SK-N-SH (cell line): ENCODE measurements around the gene RAI14. TPM values are rescaled to one million over a fixed set of nuclear protein-coding genes. Genes with fewer than 3 reads are reported as not detected.

Experiments
- CTCF ChIA-PET: fragments of 300-600, 350-600 bp; formaldehyde crosslinking; extraction: SDS; loops from one replicate; lab custom pipeline; 2021; lab: Yijun Ruan, JAX
- POLR2A ChIA-PET: fragments of 350-600 bp; sonication (Branson Sonifier 250); formaldehyde crosslinking; extraction: SDS; loops from one replicate; lab custom pipeline; 2020; ENCODE audit warnings: antibody characterized with exemption, inconsistent platforms; lab: Yijun Ruan, JAX
- DNase-seq: peaks from one replicate; pipeline ENCODE4 v3.0.0; 2012
- H2AFZ ChIP-seq: fragments of 200-600 bp; sonication (generic); 2 replicates; pipeline ENCODE4 v1.8.1; 2016; ENCODE audit warnings: antibody characterized with exemption, mild to moderate bottlenecking, low read depth
- H3F3A ChIP-seq: fragments of 200-600 bp; sonication (generic); replicated peaks from 2 replicates; pipeline ENCODE3; 2016; ENCODE audit warnings: antibody characterized with exemption, mild to moderate bottlenecking; ENCODE audit not compliant: insufficient read depth
- H3K27ac ChIP-seq, 2 experiments: fragments of 200-500 bp in 1 of 2; fragments of 200-600 bp in 1 of 2; sonication (Bioruptor generic) in 1 of 2; sonication (generic), shearing (Covaris generic) in 1 of 2; 2 replicates each; pipeline versions ENCODE4 v1.5.1 to v1.6.1; 2014 to 2016; ENCODE audit warnings: low read depth in 2 of 2, inconsistent platforms in 1 of 2, low read length in 1 of 2, mild to moderate bottlenecking in 1 of 2, mixed read lengths in 1 of 2
- H3K27me3 ChIP-seq: fragments of 200-600 bp; sonication (generic), shearing (Covaris generic); 2 replicates; pipeline ENCODE4 v1.6.1; 2016; ENCODE audit warnings: mixed run types; ENCODE audit not compliant: insufficient read depth
- H3K36me3 ChIP-seq, 2 experiments: fragments of 200-500 bp in 1 of 2; fragments of 200-600 bp in 1 of 2; sonication (Bioruptor generic) in 1 of 2; sonication (generic) in 1 of 2; replicated peaks in 1 of 2; 2 replicates each; pipeline versions ENCODE3 to v1.5.1; 2014 to 2016; ENCODE audit warnings: low read length in 1 of 2, mild to moderate bottlenecking in 1 of 2; ENCODE audit not compliant: insufficient read depth in 2 of 2, control insufficient read depth in 1 of 2
- H3K4me1 ChIP-seq, 2 experiments: fragments of 200-500 bp in 1 of 2; fragments of 200-600 bp in 1 of 2; sonication (Bioruptor generic) in 1 of 2; sonication (generic), shearing (Covaris generic) in 1 of 2; 2 replicates each; pipeline versions ENCODE4 v1.5.1 to v1.6.1; 2014 to 2016; ENCODE audit warnings: low read depth in 1 of 2, low read length in 1 of 2, mixed run types in 1 of 2; ENCODE audit not compliant: insufficient read depth in 2 of 2, control insufficient read depth in 1 of 2
- H3K4me2 ChIP-seq: fragments of 200-600 bp; sonication (generic), shearing (Covaris generic); 2 replicates; pipeline ENCODE4 v1.6.1; 2017; ENCODE audit warnings: mixed run types
- H3K4me3 ChIP-seq, 2 experiments: fragments of 200-500 bp in 1 of 2; fragments of 200-600 bp in 1 of 2; sonication (Bioruptor generic) in 1 of 2; sonication (generic), shearing (Covaris generic) in 1 of 2; 2 replicates each; pipeline versions ENCODE4 v1.5.1 to v1.8.1; 2014 to 2016; ENCODE audit warnings: low read depth in 2 of 2, inconsistent platforms in 1 of 2, low read length in 1 of 2, mild to moderate bottlenecking in 1 of 2, mixed read lengths in 1 of 2, moderate library complexity in 1 of 2
- H3K79me2 ChIP-seq: fragments of 200-600 bp; sonication (generic); 2 replicates; pipeline ENCODE4 v1.8.1; 2017; ENCODE audit warnings: mild to moderate bottlenecking; ENCODE audit not compliant: insufficient read depth
- H3K9ac ChIP-seq: fragments of 200-600 bp; sonication (generic); 2 replicates; pipeline ENCODE4 v1.6.1; 2017; ENCODE audit warnings: mixed run types
- H3K9me2 ChIP-seq: fragments of 200-600 bp; sonication (generic); 2 replicates; pipeline ENCODE4 v1.6.1; 2017; ENCODE audit warnings: mixed run types
- H3K9me3 ChIP-seq: fragments of 200-600 bp; sonication (generic); 2 replicates; pipeline ENCODE4 v1.6.1; 2017; ENCODE audit warnings: mixed run types, mild to moderate bottlenecking, moderate library complexity
- H4K20me1 ChIP-seq: fragments of 200-600 bp; sonication (generic); 2 replicates; pipeline ENCODE4 v1.6.1; 2017; ENCODE audit warnings: mild to moderate bottlenecking, mixed run types; ENCODE audit not compliant: insufficient read depth
- CHD2 ChIP-seq: fragments of 150-350 bp; IDR thresholded peaks from 2 replicates; pipeline ENCODE4 v1.6.1; 2018; ENCODE audit warnings: low read length; ENCODE audit not compliant: partially characterized antibody
- ELF1 ChIP-seq: IDR thresholded peaks from 2 replicates; pipeline ENCODE4 v1.4.0; 2012
- FOSL2 ChIP-seq: IDR thresholded peaks from 2 replicates; pipeline ENCODE4 v1.4.0; 2012; ENCODE audit warnings: low read depth, mild to moderate bottlenecking, moderate library complexity, borderline replicate concordance
- FOXM1 ChIP-seq: IDR thresholded peaks from 2 replicates; pipeline ENCODE4 v1.4.0; 2012; ENCODE audit warnings: low read depth, mild to moderate bottlenecking
- JUND ChIP-seq: IDR thresholded peaks from 2 replicates; pipeline ENCODE4 v1.4.0; 2012
- MEF2A ChIP-seq: IDR thresholded peaks from 2 replicates; pipeline ENCODE4 v1.4.0; 2012; ENCODE audit warnings: low read depth, borderline replicate concordance
- MXI1 ChIP-seq: IDR thresholded peaks from 2 replicates; pipeline ENCODE4 v1.6.1; 2012; ENCODE audit warnings: mild to moderate bottlenecking, low read depth, low read length, improper control_type of control experiment
- PBX3 ChIP-seq: IDR thresholded peaks from 2 replicates; pipeline ENCODE4; 2012
- RAD21 ChIP-seq: IDR thresholded peaks from 2 replicates; pipeline ENCODE4 v1.6.1; 2012; ENCODE audit warnings: mild to moderate bottlenecking, low read length
- RCOR1 ChIP-seq: fragments of 150-350 bp; IDR thresholded peaks from 2 replicates; pipeline ENCODE4 v1.6.1; 2017; ENCODE audit warnings: antibody characterized with exemption, low read length
- RFX5 ChIP-seq: IDR thresholded peaks from 2 replicates; pipeline ENCODE4 v1.6.1; 2012; ENCODE audit warnings: mild to moderate bottlenecking, improper control_type of control experiment, low read length
- RXRA ChIP-seq: IDR thresholded peaks from 2 replicates; pipeline ENCODE4 v1.4.0; 2012; ENCODE audit warnings: low read depth, mild to moderate bottlenecking, borderline replicate concordance
- TAF1 ChIP-seq: IDR thresholded peaks from 2 replicates; pipeline ENCODE4 v1.6.1; 2012; ENCODE audit warnings: low read depth, mild to moderate bottlenecking, low read length, moderate library complexity, borderline replicate concordance
- USF1 ChIP-seq: IDR thresholded peaks from 2 replicates; pipeline ENCODE4 v1.4.0; 2012; ENCODE audit warnings: low read depth, borderline replicate concordance
- YY1 ChIP-seq: IDR thresholded peaks from 2 replicates; pipeline ENCODE4 v1.4.0; 2012; ENCODE audit warnings: low read depth, mild to moderate bottlenecking
- WGBS: methylation state at CpG from one replicate; pipeline ENCODE4 v1.1.6; 2017; ENCODE audit warnings: low lambda C conversion rate; 5-methylcytosine and 5-hydroxymethylcytosine counted together
- polyA plus RNA-seq, 3 experiments: library from polyadenylated mRNA; depleted of rRNA; stranded (reverse); fragments of >200 nt; gene quantifications; 2 replicates each; pipeline ENCODE4 v1.2.3, GENCODE V29; 2012
- TF ChIP-seq, protein P1 (sequence below): IDR thresholded peaks from 2 replicates; pipeline ENCODE4 v1.4.0; 2012; ENCODE audit warnings: low read depth, borderline replicate concordance
- TF ChIP-seq, protein P2 (sequence below): fragments of 150-350 bp; IDR thresholded peaks from 2 replicates; pipeline ENCODE4 v1.6.1; 2017; ENCODE audit warnings: antibody characterized with exemption, low read length, low read depth, borderline replicate concordance

Gene RAI14
- polyA plus RNA-seq, 1 of the 3 experiments (the other 2 are of a cell fraction) = 53.2 TPM

DNA sequence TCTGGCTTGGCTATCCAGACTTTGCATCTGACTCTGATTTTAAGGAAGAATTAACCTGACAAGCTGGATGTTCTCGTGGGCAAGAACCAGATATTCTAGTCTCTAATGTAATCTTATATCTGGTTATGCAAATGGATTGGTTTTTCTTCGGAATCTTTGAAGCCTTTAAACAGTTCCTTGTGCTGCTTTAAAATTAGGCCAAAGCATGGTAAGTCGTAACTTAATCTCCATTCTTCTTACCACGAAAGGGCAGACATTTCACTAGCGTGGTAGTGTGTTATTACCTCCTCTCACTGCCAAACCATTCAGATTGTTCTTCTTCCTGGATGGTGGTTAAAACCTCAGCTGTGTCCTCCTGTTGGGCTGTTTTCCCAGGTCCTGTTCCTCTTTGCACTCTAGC is 148.8 kb downstream of the RAI14 start:
- H2AFZ ChIP-seq = no peak overlapping the region
- H3K9me3 ChIP-seq = no peaks in the 10 kb centered on the region
- H3K4me2 ChIP-seq = no peak overlapping the region
- 67% methylated on average over 5 of the region's 5 CpGs for WGBS
- DNase-seq = no peak
- H3K4me1 ChIP-seq = 0 out of 4 replicates have a peak, but pooled peaks cover 0 to under 1% of the 10 kb centered on the region in 2 experiments
- no peak overlapping the region for H3K9ac ChIP-seq
- ChIA-PET CTCF (interaction anchor here (1.1 kb wide), 1 partner anchor 93 kb away, joined by 3 read pairs; no protein-coding TSS in a partner anchor), POLR2A (no interaction called here)
- no peaks in the 10 kb centered on the region for H3K27me3 ChIP-seq
- no peaks in the 10 kb centered on the region for H3K9me2 ChIP-seq
- TF ChIP-seq YY1 (no peak), JUND (no peak), ELF1 (no peak), RXRA (no peak), RAD21 (no peak), USF1 (no peak), FOXM1 (no peak), CHD2 (no peak)
- TF ChIP-seq, protein P1, sequence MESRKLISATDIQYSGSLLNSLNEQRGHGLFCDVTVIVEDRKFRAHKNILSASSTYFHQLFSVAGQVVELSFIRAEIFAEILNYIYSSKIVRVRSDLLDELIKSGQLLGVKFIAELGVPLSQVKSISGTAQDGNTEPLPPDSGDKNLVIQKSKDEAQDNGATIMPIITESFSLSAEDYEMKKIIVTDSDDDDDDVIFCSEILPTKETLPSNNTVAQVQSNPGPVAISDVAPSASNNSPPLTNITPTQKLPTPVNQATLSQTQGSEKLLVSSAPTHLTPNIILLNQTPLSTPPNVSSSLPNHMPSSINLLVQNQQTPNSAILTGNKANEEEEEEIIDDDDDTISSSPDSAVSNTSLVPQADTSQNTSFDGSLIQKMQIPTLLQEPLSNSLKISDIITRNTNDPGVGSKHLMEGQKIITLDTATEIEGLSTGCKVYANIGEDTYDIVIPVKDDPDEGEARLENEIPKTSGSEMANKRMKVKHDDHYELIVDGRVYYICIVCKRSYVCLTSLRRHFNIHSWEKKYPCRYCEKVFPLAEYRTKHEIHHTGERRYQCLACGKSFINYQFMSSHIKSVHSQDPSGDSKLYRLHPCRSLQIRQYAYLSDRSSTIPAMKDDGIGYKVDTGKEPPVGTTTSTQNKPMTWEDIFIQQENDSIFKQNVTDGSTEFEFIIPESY = no peak
- no peaks in the 10 kb centered on the region for H4K20me1 ChIP-seq
- H3K36me3 ChIP-seq = peaks cover 43 to 71% of the 10 kb centered on the region in 2 experiments
- peaks cover 16% of the 10 kb centered on the region for H3K79me2 ChIP-seq
- H3K27ac ChIP-seq = no peak overlapping the region
- peaks cover 2% of the 10 kb centered on the region for H3F3A ChIP-seq
- no peak overlapping the region for H3K4me3 ChIP-seq

DNA sequence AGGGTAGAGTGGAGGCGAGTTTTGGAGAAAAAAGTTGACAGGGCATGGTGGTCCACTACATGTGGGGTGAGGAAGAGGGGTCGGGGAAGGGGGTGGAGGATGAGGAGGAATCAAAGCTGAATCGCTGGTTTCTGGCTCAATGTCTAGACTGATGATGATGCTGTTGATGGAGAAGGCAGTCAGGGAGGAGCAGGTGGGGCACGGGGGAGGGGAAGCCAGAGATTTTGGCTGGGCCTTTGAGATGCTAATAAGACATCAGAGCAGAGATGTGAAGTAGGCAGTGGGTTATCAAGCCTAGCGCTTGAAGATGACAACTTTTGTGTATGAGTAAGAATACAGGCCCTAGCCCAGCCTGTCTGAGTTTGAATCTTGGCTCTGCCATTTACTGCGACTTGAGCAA is 150.4 kb downstream of the RAI14 start:
- Histone ChIP-seq H3K36me3 (peaks cover 44 to 55% of the 10 kb centered on the region in 2 experiments), H3K27ac (no peak overlapping the region), H3K4me3 (no peak overlapping the region), H3K4me2 (no peak overlapping the region), H3F3A (peaks cover 14% of the 10 kb centered on the region), H2AFZ (no peak overlapping the region), H3K4me1 (peaks cover 0 to 16% of the 10 kb centered on the region in 2 experiments; a peak in 2 of 4 replicates), H4K20me1 (no peaks in the 10 kb centered on the region), H3K27me3 (no peaks in the 10 kb centered on the region), H3K79me2 (peaks cover 11% of the 10 kb centered on the region), H3K9me2 (no peaks in the 10 kb centered on the region), H3K9ac (no peak overlapping the region), H3K9me3 (no peaks in the 10 kb centered on the region)
- no peak for DNase-seq
- TF ChIP-seq MXI1 (no peak), RFX5 (no peak), TAF1 (no peak), PBX3 (no peak), RAD21 (no peak), RCOR1 (no peak), USF1 (no peak), FOSL2 (no peak), MEF2A (no peak), ELF1 (no peak)
- TF ChIP-seq, protein P2, sequence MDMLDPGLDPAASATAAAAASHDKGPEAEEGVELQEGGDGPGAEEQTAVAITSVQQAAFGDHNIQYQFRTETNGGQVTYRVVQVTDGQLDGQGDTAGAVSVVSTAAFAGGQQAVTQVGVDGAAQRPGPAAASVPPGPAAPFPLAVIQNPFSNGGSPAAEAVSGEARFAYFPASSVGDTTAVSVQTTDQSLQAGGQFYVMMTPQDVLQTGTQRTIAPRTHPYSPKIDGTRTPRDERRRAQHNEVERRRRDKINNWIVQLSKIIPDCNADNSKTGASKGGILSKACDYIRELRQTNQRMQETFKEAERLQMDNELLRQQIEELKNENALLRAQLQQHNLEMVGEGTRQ = no peak
- CTCF ChIA-PET = no interaction called here
- 87% methylated on average over 6 of the region's 6 CpGs for WGBS
- POLR2A ChIA-PET = no interaction called here
